NCI-H524 (cell line): ENCODE measurements around the gene CGB5.
"Not testable (repeated sequence)": the region's sequence is repeated elsewhere in the genome, so short reads cannot be mapped to it uniquely, and the experiment has no call there.

ENCODE experiments used
- DNase-seq, 2 experiments: peaks; one replicate each; lab custom pipeline; 2025; lab: John Stamatoyannopoulos, UW

The CGB5 gene

GRCh38 chr19:49020931-49021895 is 22.4 kb upstream of the CGB5 start:
- DNase-seq = no peak

GRCh38 chr19:49022116-49022515 is 21.5 kb upstream of the CGB5 start:
- DNase-seq = no peak

- not testable (repeated sequence) for DNase-seq
Measured at GRCh38 chr19:49024233-49024632, 19.4 kb upstream of the CGB5 start, which contains the start of gene CGB3. TSS of gene CGB3 (minus strand) at chr19:49024333. CDS start at chr19:49023971, 362 bp downstream.

- DNase-seq = not testable (repeated sequence)
Measured at GRCh38 chr19:49025088-49025487, 18.6 kb upstream of the CGB5 start.

DNA sequence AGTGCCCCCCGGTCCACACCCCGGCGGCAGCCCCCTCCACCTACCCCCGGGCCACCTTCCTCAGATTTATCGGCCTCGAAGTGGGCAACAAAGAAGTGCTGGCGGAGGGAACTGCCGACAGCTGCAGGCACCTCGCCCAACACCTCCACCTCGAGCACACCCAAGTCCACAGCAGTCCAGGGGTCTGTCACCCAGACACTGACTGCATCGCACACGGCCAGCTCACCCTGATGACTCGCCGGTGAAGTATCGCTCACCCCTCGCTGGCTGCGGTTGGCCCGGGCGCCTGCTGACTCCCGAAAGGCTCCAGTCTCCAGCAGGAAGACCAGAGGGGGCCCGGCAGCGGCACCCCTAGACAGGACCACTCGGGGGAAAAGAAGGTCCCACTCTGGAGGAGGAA is 18.0 kb upstream of the CGB5 start:
- DNase-seq = not testable (repeated sequence)

DNA sequence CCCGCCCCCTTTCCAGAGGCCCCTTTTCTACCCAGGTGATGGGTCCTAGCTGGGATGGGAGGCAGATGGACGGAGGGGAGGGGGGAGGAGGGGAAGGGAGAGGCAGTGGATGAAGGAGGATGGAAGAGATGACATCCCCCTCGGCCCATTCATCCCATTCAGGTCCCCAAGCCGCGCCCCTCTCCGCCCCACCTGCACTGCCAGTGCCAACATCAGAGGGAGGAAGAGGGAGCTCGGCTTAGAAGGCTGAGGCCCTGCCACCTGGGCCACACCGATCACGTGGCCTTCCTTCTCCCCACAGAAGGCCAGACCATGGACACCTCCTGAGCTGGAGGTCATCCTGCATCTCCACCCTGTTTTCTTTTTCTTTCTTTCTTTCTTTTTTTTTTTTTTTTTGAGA is 15.0 kb upstream of the CGB5 start:
- DNase-seq = not testable (repeated sequence)

DNA sequence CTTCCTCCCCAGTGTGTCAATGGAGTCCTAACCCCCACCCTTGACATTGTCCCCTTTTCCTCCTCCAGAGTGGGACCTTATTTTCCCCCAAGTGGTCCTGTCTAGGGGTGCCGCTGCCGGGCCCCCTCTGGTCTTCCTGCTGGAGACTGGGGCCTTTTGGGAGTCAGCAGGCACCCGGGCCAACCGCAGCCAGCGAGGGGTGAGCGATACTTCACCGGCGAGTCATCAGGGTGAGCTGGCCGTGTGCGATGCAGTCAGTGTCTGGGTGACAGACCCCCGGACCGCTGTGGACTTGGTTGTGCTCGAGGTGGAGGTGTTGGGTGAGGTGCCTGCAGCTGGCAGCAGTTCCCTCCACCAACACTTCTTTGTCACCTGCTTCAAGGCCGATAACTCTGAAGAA is 13.9 kb upstream of the CGB5 start:
- DNase-seq = not testable (repeated sequence)

DNA sequence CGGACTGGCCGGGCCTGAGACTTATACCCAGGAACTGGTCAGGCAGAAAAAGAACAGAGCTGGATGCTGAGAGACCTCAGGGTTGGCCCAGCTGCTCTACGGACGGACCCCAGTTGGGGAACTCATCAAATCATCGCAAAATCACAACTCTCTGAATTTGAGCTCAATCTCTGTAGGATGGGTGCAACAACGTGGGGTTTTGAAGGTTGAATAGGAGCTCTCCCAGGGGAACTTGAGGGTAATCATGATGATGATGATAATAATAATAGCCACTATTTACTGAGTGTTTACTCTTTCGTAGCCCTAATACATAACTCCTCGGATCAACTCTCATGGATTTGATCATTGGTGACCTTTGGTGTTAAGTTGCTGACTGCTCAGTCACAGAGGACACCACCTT is 13.3 kb upstream of the CGB5 start:
- DNase-seq = not testable (repeated sequence)

- peak; percentile 40 to 80 for DNase-seq
Measured at GRCh38 chr19:49031642-49032301, 11.9 kb upstream of the CGB5 start, which contains the start of gene CGB2. TSS of gene CGB2 (plus strand) at chr19:49031890. CDS start at chr19:49032096, 206 bp downstream.

- DNase-seq = peak; percentile 24 to 62
Measured at GRCh38 chr19:49036815-49037214, 6.8 kb upstream of the CGB5 start, which contains the start of gene CGB1. TSS of gene CGB1 (minus strand) at chr19:49036895. CDS start at chr19:49036711, 184 bp downstream.

DNA sequence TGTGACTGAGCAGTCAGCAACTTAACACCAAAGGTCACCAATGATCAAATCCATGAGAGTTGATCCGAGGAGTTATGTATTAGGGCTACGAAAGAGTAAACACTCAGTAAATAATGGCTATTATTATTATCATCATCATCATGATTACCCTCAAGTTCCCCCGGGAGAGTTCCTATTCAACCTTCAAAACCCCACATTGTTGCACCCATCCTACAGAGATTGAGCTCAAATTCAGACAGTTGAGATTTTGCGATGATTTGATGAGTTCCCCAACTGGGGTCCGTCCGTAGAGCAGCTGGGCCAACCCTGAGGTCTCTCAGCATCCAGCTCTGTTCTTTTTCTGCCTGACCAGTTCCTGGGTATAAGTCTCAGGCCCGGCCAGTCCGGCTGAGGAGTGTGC is 5.5 kb upstream of the CGB5 start:
- DNase-seq = not testable (repeated sequence)

- DNase-seq = not testable (repeated sequence)
Measured at GRCh38 chr19:49038557-49039276, 4.9 kb upstream of the CGB5 start.

DNA sequence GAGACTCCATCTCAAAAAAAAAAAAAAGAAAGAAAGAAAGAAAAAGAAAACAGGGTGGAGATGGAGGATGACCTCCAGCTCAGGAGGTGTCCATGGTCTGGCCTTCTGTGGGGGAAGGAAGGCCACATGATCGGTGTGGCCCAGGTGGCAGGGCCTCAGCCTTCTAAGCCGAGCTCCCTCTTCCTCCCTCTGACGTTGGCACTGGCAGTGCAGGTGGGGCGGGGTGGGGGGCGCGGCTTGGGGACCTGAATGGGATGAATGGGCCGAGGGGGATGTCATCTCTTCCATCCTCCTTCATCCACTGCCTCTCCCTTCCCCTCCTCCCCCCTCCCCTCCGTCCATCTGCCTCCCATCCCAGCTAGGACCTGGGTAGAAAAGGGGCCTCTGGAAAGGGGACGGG is 3.9 kb upstream of the CGB5 start:
- DNase-seq = not testable (repeated sequence)

- DNase-seq = no peak
Measured at GRCh38 chr19:49042177-49042576, 1.5 kb upstream of the CGB5 start.

DNA sequence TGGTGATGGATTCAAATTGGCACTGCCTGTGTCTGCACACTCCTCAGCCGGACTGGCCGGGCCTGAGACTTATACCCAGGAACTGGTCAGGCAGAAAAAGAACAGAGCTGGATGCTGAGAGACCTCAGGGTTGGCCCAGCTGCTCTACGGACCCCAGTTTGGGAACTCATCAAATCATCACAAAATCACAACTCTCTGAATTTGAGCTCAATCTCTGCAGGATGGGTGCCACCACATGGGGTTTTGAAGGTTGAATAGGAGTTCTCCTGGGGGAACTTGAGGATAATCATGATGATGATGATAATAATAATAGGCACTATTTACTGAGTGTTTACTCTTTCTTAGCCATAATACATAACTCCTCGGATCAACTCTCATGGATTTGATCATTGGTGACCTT is 982 bp upstream of the CGB5 start:
- not testable (repeated sequence) for DNase-seq

DNA sequence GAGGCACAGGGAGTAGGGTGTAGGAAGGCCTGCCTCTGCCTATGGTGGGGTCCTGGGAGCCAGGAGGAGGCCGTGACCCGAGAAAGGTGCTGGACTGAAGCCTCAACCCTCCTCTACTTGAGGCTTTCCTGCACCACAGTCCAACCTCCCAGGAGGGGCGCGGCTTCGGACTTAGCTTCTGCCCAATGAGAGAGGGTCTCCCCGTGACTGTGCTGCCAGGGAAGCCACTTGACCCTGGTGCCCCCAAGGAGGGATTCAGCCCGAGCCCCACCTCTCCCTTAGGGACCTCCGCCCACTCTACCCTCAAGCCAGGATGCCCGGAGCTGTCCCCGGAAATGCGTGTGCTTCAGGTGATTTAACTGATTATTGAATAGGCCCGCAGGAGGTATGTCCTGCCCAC is 5.4 kb downstream of the CGB5 start, which contains the start of gene CGB8:
TSS of gene CGB8 (minus strand) at position 101 of the 400 bp plus-strand sequence. CDS start 372 bp downstream, outside the sequence.
- not testable (repeated sequence) for DNase-seq

DNA sequence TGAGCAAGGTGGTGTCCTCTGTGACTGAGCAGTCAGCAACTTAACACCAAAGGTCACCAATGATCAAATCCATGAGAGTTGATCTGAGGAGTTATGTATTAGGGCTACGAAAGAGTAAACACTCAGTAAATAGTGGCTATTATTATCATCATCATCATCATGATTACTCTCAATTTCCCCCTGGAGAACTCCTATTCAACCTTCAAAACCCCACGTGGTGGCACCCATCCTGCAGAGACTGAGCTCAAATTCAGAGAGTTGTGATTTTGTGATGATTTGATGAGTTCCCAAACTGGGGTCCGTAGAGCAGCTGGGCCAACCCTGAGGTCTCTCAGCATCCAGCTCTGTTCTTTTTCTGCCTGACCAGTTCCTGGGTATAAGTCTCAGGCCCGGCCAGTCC is 6.2 kb downstream of the CGB5 start:
- DNase-seq = not testable (repeated sequence)

GRCh38 chr19:49050376-49051033 is 6.9 kb downstream of the CGB5 start:
- not testable (repeated sequence) for DNase-seq

GRCh38 chr19:49056101-49056901 is 12.7 kb downstream of the CGB5 start:
- peak; percentile 27 to 63 for DNase-seq

GRCh38 chr19:49056902-49057596 is 13.4 kb downstream of the CGB5 start:
- DNase-seq = not testable (repeated sequence)
